Measurements from ENCODE around the gene KLRC4. TPM values are rescaled to one million over a fixed set of nuclear protein-coding genes. Genes with fewer than 3 reads are reported as not detected.
A peak's percentile ranks its signal among the peaks of the same experiment; 100 is the strongest.

Gene KLRC4
- total and polyA plus RNA-seq, 2 of the 4 experiments (the other 2 are of a cell fraction): not detected

DNA sequence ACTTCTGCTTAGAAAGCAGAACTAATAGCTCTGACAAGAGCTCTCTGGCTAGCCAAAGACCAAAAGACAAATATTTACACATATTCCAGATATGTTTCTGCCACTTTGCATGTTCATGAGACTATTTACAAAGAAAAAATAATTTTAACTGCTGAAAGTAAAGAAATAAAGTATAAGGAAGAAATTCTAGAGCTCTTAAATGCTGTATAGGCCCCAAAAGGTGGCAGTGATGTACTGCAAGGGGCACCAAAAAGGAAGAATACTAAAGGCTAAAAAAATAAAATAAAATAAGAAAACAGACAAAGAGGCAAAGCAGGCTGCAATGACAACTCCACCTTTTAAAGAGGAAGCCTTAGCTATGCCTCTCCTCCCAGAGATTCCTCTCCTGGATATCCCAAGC is 42.7 kb downstream of the KLRC4 start:
- Histone ChIP-seq H3K36me3 (ENCODE audit: control insufficient read depth, insufficient read depth, low read length) (no peaks in the 10 kb centered on the region), H3K9ac (ENCODE audit: low read depth, low read length) (no peak overlapping the region), H3K14ac (replicated peaks; ENCODE audit: low read depth, low read length) (no peak overlapping the region), H2BK15ac (ENCODE audit: low read depth, low read length) (no peak overlapping the region), H2BK20ac (ENCODE audit: low read depth, low read length) (no peak overlapping the region), H4K5ac (ENCODE audit: low read depth, low read length) (no peak overlapping the region), H2BK5ac (ENCODE audit: low read depth, low read length, poor library complexity, severe bottlenecking) (no peak overlapping the region), H2AK5ac (ENCODE audit: low read depth, low read length) (no peak overlapping the region), H2BK120ac (ENCODE audit: low read depth, low read length) (no peak overlapping the region), H4K8ac (ENCODE audit: low read depth in 2 of 2, low read length in 2 of 2) (no peak overlapping the region; a peak in 1 of 4 replicates), H4K20me1 (ENCODE audit: insufficient read depth, low read length) (no peaks in the 10 kb centered on the region), H4K91ac (ENCODE audit: insufficient read depth, low read depth, low read length) (no peak overlapping the region), H3K27ac (ENCODE audit: insufficient read depth, low read length) (no peak overlapping the region), H3K27me3 (ENCODE audit: control insufficient read depth, insufficient read depth, low read length) (no peaks in the 10 kb centered on the region), H3K4me3 (ENCODE audit: insufficient read depth, low read depth, low read length) (no peak overlapping the region), H3K4me2 (ENCODE audit: low read depth, low read length) (no peak overlapping the region), H3K79me1 (ENCODE audit: low read depth in 1 of 2, low read length in 2 of 2) (no peaks in the 10 kb centered on the region), H3K23ac (ENCODE audit: low read depth, low read length) (no peak overlapping the region), H3K9me1 (ENCODE audit: insufficient read depth, low read length) (no peaks in the 10 kb centered on the region), H3K4ac (ENCODE audit: low read depth, low read length) (no peak overlapping the region), H3K56ac (ENCODE audit: extremely low read depth, insufficient read depth, low read length) (no peak overlapping the region), H3K18ac (ENCODE audit: low read depth, low read length) (no peak overlapping the region), H2AK9ac (replicated peaks; ENCODE audit: low read depth, low read length, poor library complexity) (no peak overlapping the region), H2AFZ (replicated peaks; ENCODE audit: low read length, poor library complexity) (no peak overlapping the region), H3K4me1 (ENCODE audit: control insufficient read depth, insufficient read depth, low read length) (peaks cover 22% of the 10 kb centered on the region), H3K9me3 (ENCODE audit: control insufficient read depth, insufficient read depth, low read length) (no peaks in the 10 kb centered on the region)
- TF ChIP-seq RFX5 (IDR thresholded peaks at IDR 0.05; ENCODE audit: low read depth, low read length) (no peak), RAD21 (IDR thresholded peaks at IDR 0.05; ENCODE audit: low read length) (peak; percentile 40; the same call in 1 of the 2 replicates), CEBPB (IDR thresholded peaks at IDR 0.05; ENCODE audit: low read depth, low read length) (no peak), MXI1 (IDR thresholded peaks at IDR 0.05; ENCODE audit: borderline replicate concordance, low read depth, low read length) (no peak), FOS (IDR thresholded peaks at IDR 0.05; ENCODE audit: low read depth, low read length) (no peak), SMC3 (IDR thresholded peaks at IDR 0.05; ENCODE audit: low read depth, low read length) (peak; percentile 23; the same call in 1 of the 2 replicates), RCOR1 (IDR thresholded peaks at IDR 0.05; ENCODE audit: insufficient replicate concordance, low read length) (no peak), POLR2A (IDR thresholded peaks at IDR 0.05; ENCODE audit: low read depth, low read length) (no peak), MAZ (IDR thresholded peaks at IDR 0.05; ENCODE audit: borderline replicate concordance, low read depth, low read length) (no peak)
- TF ChIP-seq, protein P1, sequence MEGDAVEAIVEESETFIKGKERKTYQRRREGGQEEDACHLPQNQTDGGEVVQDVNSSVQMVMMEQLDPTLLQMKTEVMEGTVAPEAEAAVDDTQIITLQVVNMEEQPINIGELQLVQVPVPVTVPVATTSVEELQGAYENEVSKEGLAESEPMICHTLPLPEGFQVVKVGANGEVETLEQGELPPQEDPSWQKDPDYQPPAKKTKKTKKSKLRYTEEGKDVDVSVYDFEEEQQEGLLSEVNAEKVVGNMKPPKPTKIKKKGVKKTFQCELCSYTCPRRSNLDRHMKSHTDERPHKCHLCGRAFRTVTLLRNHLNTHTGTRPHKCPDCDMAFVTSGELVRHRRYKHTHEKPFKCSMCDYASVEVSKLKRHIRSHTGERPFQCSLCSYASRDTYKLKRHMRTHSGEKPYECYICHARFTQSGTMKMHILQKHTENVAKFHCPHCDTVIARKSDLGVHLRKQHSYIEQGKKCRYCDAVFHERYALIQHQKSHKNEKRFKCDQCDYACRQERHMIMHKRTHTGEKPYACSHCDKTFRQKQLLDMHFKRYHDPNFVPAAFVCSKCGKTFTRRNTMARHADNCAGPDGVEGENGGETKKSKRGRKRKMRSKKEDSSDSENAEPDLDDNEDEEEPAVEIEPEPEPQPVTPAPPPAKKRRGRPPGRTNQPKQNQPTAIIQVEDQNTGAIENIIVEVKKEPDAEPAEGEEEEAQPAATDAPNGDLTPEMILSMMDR (conservative IDR thresholded peaks at IDR 0.05; ENCODE audit: low read depth, low read length): peak; percentile 47
- TF ChIP-seq, protein P2, sequence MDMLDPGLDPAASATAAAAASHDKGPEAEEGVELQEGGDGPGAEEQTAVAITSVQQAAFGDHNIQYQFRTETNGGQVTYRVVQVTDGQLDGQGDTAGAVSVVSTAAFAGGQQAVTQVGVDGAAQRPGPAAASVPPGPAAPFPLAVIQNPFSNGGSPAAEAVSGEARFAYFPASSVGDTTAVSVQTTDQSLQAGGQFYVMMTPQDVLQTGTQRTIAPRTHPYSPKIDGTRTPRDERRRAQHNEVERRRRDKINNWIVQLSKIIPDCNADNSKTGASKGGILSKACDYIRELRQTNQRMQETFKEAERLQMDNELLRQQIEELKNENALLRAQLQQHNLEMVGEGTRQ (IDR thresholded peaks at IDR 0.05; ENCODE audit: low read depth, low read length): no peak
- POLR2A ChIA-PET (ENCODE audit: unreplicated experiment): no interaction called here
- dilution Hi-C loops (cut with HindIII; ENCODE audit: low sequenced_read_pairs, unreplicated experiment) (no loop called here), in situ Hi-C loops (cut with MboI; ENCODE audit: low sequenced_read_pairs) (no loop called here), intact Hi-C loops (cut with micrococcal nuclease) (loop anchor here (1.0 to 2.0 kb wide), 4 partner anchors 130 to 383 kb away; partner anchors contain the start of gene STYK1)
- no TSS peak for BruUV-seq (replicated peaks)
- ATAC-seq (ENCODE audit: low read depth): no peak
- no peak for DNase-seq
- CTCF ChIA-PET: interaction anchor here (0.6 to 1.2 kb wide), 8 partner anchors 15 to 351 kb away, joined by 3 to 5 read pairs (median 3); partner anchors contain the start of gene MAGOHB

All from IMR-90 (cell line).